ENCODE results near the gene RNF223.
"Not testable (repeated sequence)": the region's sequence is repeated elsewhere in the genome, so short reads cannot be mapped to it uniquely, and the experiment has no call there.

Gene RNF223

GRCh38 chr1:1030867-1031658 lies 43.0 kb downstream of the RNF223 start:
- DNase-seq (ENCODE audit: low read depth, low spot score), result not testable (repeated sequence)

- DNase-seq (ENCODE audit: low read depth, low spot score), result no peak
These were observed 46.3 kb downstream of the RNF223 start for GRCh38 chr1:1027791-1028190.

- no peak for DNase-seq (ENCODE audit: low read depth, low spot score)
These were observed 47.3 kb downstream of the RNF223 start for GRCh38 chr1:1026599-1027413.

- DNase-seq (ENCODE audit: low read depth, low spot score), result no peak
These were observed 48.4 kb downstream of the RNF223 start for GRCh38 chr1:1025730-1026129.

GRCh38 chr1:1024771-1025699 lies 49.1 kb downstream of the RNF223 start:
- DNase-seq (ENCODE audit: low read depth, low spot score), result no peak

- no peak for DNase-seq (ENCODE audit: low read depth, low spot score)
These were observed 49.8 kb downstream of the RNF223 start for GRCh38 chr1:1024149-1024770.

GRCh38 chr1:1023700-1024099 lies 50.4 kb downstream of the RNF223 start:
- DNase-seq (ENCODE audit: low read depth, low spot score), result no peak

- DNase-seq (ENCODE audit: low read depth, low spot score), result no peak
These were observed 51.6 kb downstream of the RNF223 start for GRCh38 chr1:1022302-1023009.

- no peak for DNase-seq (ENCODE audit: low read depth, low spot score)
These were observed 52.2 kb downstream of the RNF223 start for GRCh38 chr1:1021920-1022259.

- no peak for DNase-seq (ENCODE audit: low read depth, low spot score)
These were observed 52.8 kb downstream of the RNF223 start for GRCh38 chr1:1021010-1021919.

Measured in activated naive CD8-positive, alpha-beta T cell treated with anti-CD3 and anti-CD28 coated beads, Interleukin-2, amount 50 U/mL, for 16 hours (primary cell).